Breast epithelium (tissue), 3 donors: ENCODE results near the gene XDH.

Source experiments
- CTCF ChIP-seq, 3 donors: fragments of 450-650 bp; IDR thresholded peaks; one replicate each; pipeline ENCODE4 v1.5.1; 2016 to 2017; ENCODE audit warnings: antibody characterized with exemption in 3 of 3, mild to moderate bottlenecking in 3 of 3, moderate library complexity in 3 of 3
- POLR2A ChIP-seq: fragments of 450-650 bp; IDR thresholded peaks from one replicate; pipeline ENCODE4 v1.6.1; 2016; ENCODE audit warnings: antibody characterized with exemption, mild to moderate bottlenecking, moderate library complexity
- POLR2AphosphoS5 ChIP-seq, 3 donors: sonication (generic); formaldehyde crosslinking; IDR thresholded peaks; one replicate each; pipeline ENCODE4 v1.6.1; 2017; ENCODE audit warnings: antibody characterized with exemption in 3 of 3

- TF ChIP-seq CTCF (IDR thresholded peaks at IDR 0.05): no peak
- TF ChIP-seq POLR2A: no peak
- TF ChIP-seq POLR2AphosphoS5 (IDR thresholded peaks at IDR 0.05): no peak
Measured at GRCh38 chr2:31334311-31335026, 80.1 kb downstream of the XDH start.
